Liver (tissue), 3 donors: ENCODE data around the gene PCDH9.

Source experiments
- ATF3 ChIP-seq: IDR thresholded peaks from 2 replicates; pipeline ENCODE4 v1.6.1; 2016; ENCODE audit warnings: antibody characterized with exemption
- CTCF ChIP-seq: fragments of 150-350 bp; IDR thresholded peaks from 2 replicates; pipeline ENCODE4 v1.5.1; 2017; ENCODE audit warnings: improper control_type of control experiment, low read depth, low read length; ENCODE audit not compliant: missing input control
- EGR1 ChIP-seq, 2 donors: IDR thresholded peaks; 2 replicates each; pipeline ENCODE4 v1.6.1; 2016 to 2018; ENCODE audit warnings: antibody characterized with exemption in 2 of 2, low read depth in 2 of 2
- GABPA ChIP-seq, 2 donors: IDR thresholded peaks in 1 of 2; conservative IDR thresholded peaks in 1 of 2; 2 replicates each; pipeline ENCODE4 v1.6.1; 2016; ENCODE audit warnings: antibody characterized with exemption in 2 of 2, mild to moderate bottlenecking in 1 of 2, moderate library complexity in 1 of 2
- HNF4G ChIP-seq: IDR thresholded peaks from 2 replicates; pipeline ENCODE4 v1.6.1; 2016; ENCODE audit warnings: antibody characterized with exemption
- JUND ChIP-seq, 2 donors: IDR thresholded peaks; 2 replicates each; pipeline ENCODE4 v1.6.1; 2016; ENCODE audit warnings: antibody characterized with exemption in 2 of 2
- SP1 ChIP-seq: IDR thresholded peaks from 2 replicates; pipeline ENCODE4 v1.6.1; 2018; ENCODE audit warnings: antibody characterized with exemption, mild to moderate bottlenecking
- TAF1 ChIP-seq: conservative IDR thresholded peaks from 2 replicates; pipeline ENCODE4 v1.6.1; 2016; ENCODE audit warnings: antibody characterized with exemption, mild to moderate bottlenecking
- YY1 ChIP-seq: IDR thresholded peaks from 2 replicates; pipeline ENCODE4 v1.6.1; 2016; ENCODE audit warnings: antibody characterized with exemption, mild to moderate bottlenecking
- TF ChIP-seq, protein P1 (sequence below): IDR thresholded peaks from 2 replicates; pipeline ENCODE4 v1.6.1; 2016; ENCODE audit warnings: antibody characterized with exemption, mild to moderate bottlenecking
- TF ChIP-seq, protein P2 (sequence below): IDR thresholded peaks from 2 replicates; pipeline ENCODE4 v1.6.1; 2016; ENCODE audit warnings: antibody characterized with exemption
- donor health status: healthy.
- donor health status: healthy.

DNA sequence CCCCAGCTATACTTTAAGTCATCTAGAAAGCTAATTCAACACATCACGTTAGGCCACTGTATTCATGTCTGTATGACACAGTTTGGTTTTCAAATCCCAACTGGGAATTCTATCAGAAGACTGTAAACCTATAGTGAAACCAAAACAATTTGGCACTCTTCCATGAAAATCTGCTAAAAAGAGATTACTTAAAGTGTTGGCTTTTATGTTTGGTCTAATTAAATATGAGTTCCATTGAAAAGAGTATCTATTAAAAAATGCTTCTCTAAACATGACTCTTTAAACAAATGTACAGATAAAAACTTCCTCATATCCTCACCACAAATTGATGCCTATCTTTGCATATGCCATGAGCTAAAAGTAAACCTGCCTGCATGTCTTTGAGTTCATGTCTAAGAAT lies 25.4 kb downstream of the PCDH9 start:
- TF ChIP-seq JUND (IDR thresholded peaks at IDR 0.05), result no peak
- TF ChIP-seq SP1, result no peak
- TF ChIP-seq, protein P1, sequence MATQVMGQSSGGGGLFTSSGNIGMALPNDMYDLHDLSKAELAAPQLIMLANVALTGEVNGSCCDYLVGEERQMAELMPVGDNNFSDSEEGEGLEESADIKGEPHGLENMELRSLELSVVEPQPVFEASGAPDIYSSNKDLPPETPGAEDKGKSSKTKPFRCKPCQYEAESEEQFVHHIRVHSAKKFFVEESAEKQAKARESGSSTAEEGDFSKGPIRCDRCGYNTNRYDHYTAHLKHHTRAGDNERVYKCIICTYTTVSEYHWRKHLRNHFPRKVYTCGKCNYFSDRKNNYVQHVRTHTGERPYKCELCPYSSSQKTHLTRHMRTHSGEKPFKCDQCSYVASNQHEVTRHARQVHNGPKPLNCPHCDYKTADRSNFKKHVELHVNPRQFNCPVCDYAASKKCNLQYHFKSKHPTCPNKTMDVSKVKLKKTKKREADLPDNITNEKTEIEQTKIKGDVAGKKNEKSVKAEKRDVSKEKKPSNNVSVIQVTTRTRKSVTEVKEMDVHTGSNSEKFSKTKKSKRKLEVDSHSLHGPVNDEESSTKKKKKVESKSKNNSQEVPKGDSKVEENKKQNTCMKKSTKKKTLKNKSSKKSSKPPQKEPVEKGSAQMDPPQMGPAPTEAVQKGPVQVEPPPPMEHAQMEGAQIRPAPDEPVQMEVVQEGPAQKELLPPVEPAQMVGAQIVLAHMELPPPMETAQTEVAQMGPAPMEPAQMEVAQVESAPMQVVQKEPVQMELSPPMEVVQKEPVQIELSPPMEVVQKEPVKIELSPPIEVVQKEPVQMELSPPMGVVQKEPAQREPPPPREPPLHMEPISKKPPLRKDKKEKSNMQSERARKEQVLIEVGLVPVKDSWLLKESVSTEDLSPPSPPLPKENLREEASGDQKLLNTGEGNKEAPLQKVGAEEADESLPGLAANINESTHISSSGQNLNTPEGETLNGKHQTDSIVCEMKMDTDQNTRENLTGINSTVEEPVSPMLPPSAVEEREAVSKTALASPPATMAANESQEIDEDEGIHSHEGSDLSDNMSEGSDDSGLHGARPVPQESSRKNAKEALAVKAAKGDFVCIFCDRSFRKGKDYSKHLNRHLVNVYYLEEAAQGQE, result no peak
- no peak for TF ChIP-seq GABPA (IDR thresholded peaks at IDR 0.05 in 1 of 2, conservative IDR thresholded peaks at IDR 0.05 in 1 of 2)
- TF ChIP-seq CTCF, result no peak
- TF ChIP-seq TAF1, result no peak
- TF ChIP-seq, protein P2, sequence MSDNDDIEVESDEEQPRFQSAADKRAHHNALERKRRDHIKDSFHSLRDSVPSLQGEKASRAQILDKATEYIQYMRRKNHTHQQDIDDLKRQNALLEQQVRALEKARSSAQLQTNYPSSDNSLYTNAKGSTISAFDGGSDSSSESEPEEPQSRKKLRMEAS, result no peak
- TF ChIP-seq ATF3, result no peak
- TF ChIP-seq YY1, result no peak
- no peak for TF ChIP-seq HNF4G
- no peak for TF ChIP-seq EGR1 (IDR thresholded peaks at IDR 0.05; ENCODE audit: low read depth in 2 of 2)
